Kidney (tissue), 14 donors: ENCODE data around the gene RNF169. TPM values are rescaled to one million over a fixed set of nuclear protein-coding genes. Genes with fewer than 3 reads are reported as not detected.
A peak's percentile ranks its signal among the peaks of the same experiment; 100 is the strongest.

Experiments
- DNase-seq, 5 donors: peaks; one replicate each; pipeline ENCODE4 v3.0.0-alpha.2; 2013 to 2020
- FAIRE-seq: peaks from 2 replicates; lab custom pipeline; 2012; peaks lifted over from hg19 to GRCh38; lab: Jason Lieb, UNC
- H3K27ac ChIP-seq, 2 donors: one replicate each; pipeline ENCODE4 v1.7.0; 2013; ENCODE audit warnings: low read depth in 2 of 2, low read length in 2 of 2, inconsistent platforms in 1 of 2
- H3K27me3 ChIP-seq: one replicate; pipeline ENCODE4 v1.7.1; 2013; ENCODE audit warnings: low read length, inconsistent platforms; ENCODE audit not compliant: control insufficient read depth, insufficient read depth
- H3K36me3 ChIP-seq, 3 donors: one replicate each; pipeline versions ENCODE4 v1.7.0 to v1.7.1; 2013; ENCODE audit warnings: low read length in 3 of 3, control low read depth in 1 of 3, inconsistent platforms in 1 of 3; ENCODE audit not compliant: insufficient read depth in 3 of 3, control insufficient read depth in 2 of 3
- H3K4me1 ChIP-seq, 3 donors: one replicate each; pipeline versions ENCODE4 v1.7.0 to v1.7.1; 2013; ENCODE audit warnings: low read length in 3 of 3, inconsistent platforms in 1 of 3, low read depth in 1 of 3; ENCODE audit not compliant: control insufficient read depth in 2 of 3, insufficient read depth in 2 of 3
- H3K4me3 ChIP-seq, 3 donors: one replicate each; pipeline versions ENCODE4 v1.7.0 to v1.8.1; 2013; ENCODE audit warnings: low read length in 3 of 3, control low read depth in 1 of 3, inconsistent platforms in 1 of 3
- H3K9ac ChIP-seq, 3 donors: one replicate each; pipeline versions ENCODE4 v1.7.0 to v1.7.1; 2013; ENCODE audit warnings: low read length in 3 of 3, control low read depth in 1 of 3, inconsistent platforms in 1 of 3
- H3K9me3 ChIP-seq, 3 donors: one replicate each; pipeline versions ENCODE4 v1.7.0 to v1.7.1; 2013; ENCODE audit warnings: low read length in 3 of 3, control low read depth in 1 of 3, inconsistent platforms in 1 of 3; ENCODE audit not compliant: control insufficient read depth in 2 of 3, insufficient read depth in 1 of 3
- CTCF ChIP-seq: IDR thresholded peaks from 3 replicates; pipeline ENCODE4 v1.5.1; 2012; ENCODE audit warnings: mild to moderate bottlenecking, moderate library complexity, borderline replicate concordance; ENCODE audit not compliant: insufficient read depth; ENCODE audit errors: extremely low read depth
- intact Hi-C: fragments of 100-400 bp; cut with DNase I; formaldehyde crosslinking; loops from one replicate; pipeline ENCODE4 v1.11.1; 2022
- polyA plus RNA-seq: library from polyadenylated mRNA; stranded (reverse); fragments of 350-450 nt; fragmentation: Illumina TruSeq; extraction: RNeasy Lipid Tissue Mini Kit (QIAGEN cat#74804); gene quantifications from one replicate; pipeline ENCODE4 v1.2.3, GENCODE V29; 2014; ENCODE audit warnings: low read depth, low replicate concordance; ENCODE audit not compliant: insufficient read depth
- total RNA-seq: library from RNA; stranded (reverse); fragmentation: NEBNext Ultra II Directional; extraction: Animal tissue kit (Norgen Biotek cat#: 25700); gene quantifications from one replicate; pipeline ENCODE4 v1.2.1, GENCODE V29; 2021
- donor health status: control.
- donor health status: control.
- donor health status: control.
- donor health status: control.
- donor health status: control.
- donor health status: DM: yes; HTN: yes; CAD: no.
- donor health status: Normal renal cell carcinoma (clear cell type).

Gene RNF169
- total and polyA plus RNA-seq, 2 donors from 2014 or later, result 3.1 to 19.6 TPM

- FAIRE-seq, result no peak
Observed at GRCh38 chr11:74744277-74744676, 4.4 kb upstream of the RNF169 start.

GRCh38 chr11:74746868-74747267 lies 1.8 kb upstream of the RNF169 start:
- no peak for FAIRE-seq

More at GRCh38 chr11:74744277-74744676, 4.4 kb upstream of the RNF169 start:
- Histone ChIP-seq H3K9ac (no peak overlapping the region), H3K27me3 (no peaks in the 10 kb centered on the region), H3K4me3 (no peak overlapping the region), H3K27ac (no peak overlapping the region), H3K4me1 (peaks cover 3 to 7% (median 5%) of the 10 kb centered on the region in 3 donors), H3K36me3 (no peaks in the 10 kb centered on the region), H3K9me3 (no peaks in the 10 kb centered on the region)
- TF ChIP-seq CTCF, result no peak
- no peak for DNase-seq
- intact Hi-C loops, result no loop called here

GRCh38 chr11:74749127-74749964 lies 697 bp downstream of the RNF169 start:
- intact Hi-C loops, result no loop called here
- FAIRE-seq, result no peak

More at GRCh38 chr11:74746868-74747267, 1.8 kb upstream of the RNF169 start:
- H3K9me3 ChIP-seq, result no peaks in the 10 kb centered on the region
- H3K27me3 ChIP-seq, result no peaks in the 10 kb centered on the region
- no peak overlapping the region for H3K9ac ChIP-seq
- no peak for TF ChIP-seq CTCF
- no peaks in the 10 kb centered on the region for H3K36me3 ChIP-seq
- no peak for DNase-seq
- H3K4me3 ChIP-seq, result no peak overlapping the region
- intact Hi-C loops, result no loop called here
- no peak overlapping the region for H3K27ac ChIP-seq
- peaks cover 3 to 8% (median 7%) of the 10 kb centered on the region in 3 donors for H3K4me1 ChIP-seq

More at GRCh38 chr11:74749127-74749964, 697 bp downstream of the RNF169 start:
- no peaks in the 10 kb centered on the region for H3K27me3 ChIP-seq
- peak overlapping the region; percentile 89 to 91 for H3K27ac ChIP-seq
- no peaks in the 10 kb centered on the region for H3K36me3 ChIP-seq
- no peak for TF ChIP-seq CTCF
- H3K4me1 ChIP-seq, result peaks cover 3 to 8% (median 7%) of the 10 kb centered on the region in 3 donors
- peak; percentile 67 to 81 (median 77) for DNase-seq
- H3K9me3 ChIP-seq, result no peaks in the 10 kb centered on the region
- peak overlapping the region; percentile 64 to 78 (median 70) for H3K4me3 ChIP-seq
- peak overlapping the region; percentile 29 to 62 (median 60) for H3K9ac ChIP-seq
